Measurements from ENCODE around the gene ADGRV1.
"Not testable (repeated sequence)": the region's sequence is repeated elsewhere in the genome, so short reads cannot be mapped to it uniquely, and the experiment has no call there.

ADGRV1 gene

GRCh38 chr5:90657030-90657429 is 98.4 kb downstream of the ADGRV1 start:
- Histone ChIP-seq H3K4me3 (ENCODE audit: insufficient read depth, low read length, poor library complexity, severe bottlenecking) (no peak overlapping the region), H3K4me2 (ENCODE audit: low read depth, low read length, poor library complexity, severe bottlenecking) (no peak overlapping the region), H3K27ac (ENCODE audit: low read depth, low read length) (no peak overlapping the region), H3K79me2 (ENCODE audit: insufficient read depth, low read length) (no peaks in the 10 kb centered on the region), H2AFZ (ENCODE audit: low read depth, low read length, severe bottlenecking) (no peak overlapping the region), H3F3A (ENCODE audit: insufficient read depth) (no peaks in the 10 kb centered on the region), H4K20me1 (ENCODE audit: low read depth, low read length) (no peaks in the 10 kb centered on the region), H3K36me3 (ENCODE audit: low read length) (no peaks in the 10 kb centered on the region), H3K9me3 (ENCODE audit: insufficient read depth, low read length) (no peaks in the 10 kb centered on the region), H3K9me2 (replicated peaks; ENCODE audit: insufficient read depth, low read length) (no peaks in the 10 kb centered on the region), H3K27me3 (ENCODE audit: low read length) (no peaks in the 10 kb centered on the region), H3K9ac (ENCODE audit: low read length) (no peak overlapping the region)
- TF ChIP-seq CTCF (IDR thresholded peaks at IDR 0.05; ENCODE audit: insufficient read depth, low read length, poor library complexity, severe bottlenecking) = no peak
- TF ChIP-seq EZH2phosphoT487 (conservative IDR thresholded peaks at IDR 0.05; ENCODE audit: low read length) = no peak

GRCh38 chr5:90657788-90658187 is 99.2 kb downstream of the ADGRV1 start:
- no peaks in the 10 kb centered on the region for H3K27me3 ChIP-seq (ENCODE audit: low read length)
- no peak overlapping the region for H3K27ac ChIP-seq (ENCODE audit: low read depth, low read length)
- no peak overlapping the region for H3K4me3 ChIP-seq (ENCODE audit: insufficient read depth, low read length, poor library complexity, severe bottlenecking)
- H3K36me3 ChIP-seq (ENCODE audit: low read length) = no peaks in the 10 kb centered on the region
- H4K20me1 ChIP-seq (ENCODE audit: low read depth, low read length) = no peaks in the 10 kb centered on the region
- no peaks in the 10 kb centered on the region for H3K9me2 ChIP-seq (replicated peaks; ENCODE audit: insufficient read depth, low read length)
- H3K79me2 ChIP-seq (ENCODE audit: insufficient read depth, low read length) = no peaks in the 10 kb centered on the region
- H3K4me2 ChIP-seq (ENCODE audit: low read depth, low read length, poor library complexity, severe bottlenecking) = no peak overlapping the region
- no peaks in the 10 kb centered on the region for H3F3A ChIP-seq (ENCODE audit: insufficient read depth)
- H3K9ac ChIP-seq (ENCODE audit: low read length) = no peak overlapping the region
- TF ChIP-seq CTCF (IDR thresholded peaks at IDR 0.05; ENCODE audit: insufficient read depth, low read length, poor library complexity, severe bottlenecking) (no peak), EZH2phosphoT487 (conservative IDR thresholded peaks at IDR 0.05; ENCODE audit: low read length) (no peak)
- H2AFZ ChIP-seq (ENCODE audit: low read depth, low read length, severe bottlenecking) = no peak overlapping the region
- H3K9me3 ChIP-seq (ENCODE audit: insufficient read depth, low read length) = no peaks in the 10 kb centered on the region

GRCh38 chr5:90658620-90659019 is 100.0 kb downstream of the ADGRV1 start:
- Histone ChIP-seq H4K20me1 (ENCODE audit: low read depth, low read length) (no peaks in the 10 kb centered on the region), H3K9me3 (ENCODE audit: insufficient read depth, low read length) (no peaks in the 10 kb centered on the region), H2AFZ (ENCODE audit: low read depth, low read length, severe bottlenecking) (no peak overlapping the region), H3K4me3 (ENCODE audit: insufficient read depth, low read length, poor library complexity, severe bottlenecking) (no peak overlapping the region), H3K9ac (ENCODE audit: low read length) (no peak overlapping the region), H3K9me2 (replicated peaks; ENCODE audit: insufficient read depth, low read length) (no peaks in the 10 kb centered on the region), H3K4me2 (ENCODE audit: low read depth, low read length, poor library complexity, severe bottlenecking) (no peak overlapping the region), H3K36me3 (ENCODE audit: low read length) (no peaks in the 10 kb centered on the region), H3K27me3 (ENCODE audit: low read length) (no peaks in the 10 kb centered on the region), H3K27ac (ENCODE audit: low read depth, low read length) (no peak overlapping the region), H3F3A (ENCODE audit: insufficient read depth) (no peaks in the 10 kb centered on the region), H3K79me2 (ENCODE audit: insufficient read depth, low read length) (no peaks in the 10 kb centered on the region)
- no peak for TF ChIP-seq EZH2phosphoT487 (conservative IDR thresholded peaks at IDR 0.05; ENCODE audit: low read length)
- TF ChIP-seq CTCF (IDR thresholded peaks at IDR 0.05; ENCODE audit: insufficient read depth, low read length, poor library complexity, severe bottlenecking) = no peak

- not testable (repeated sequence) for H3K4me2 ChIP-seq (ENCODE audit: low read depth, low read length, poor library complexity, severe bottlenecking); H3K4me3 ChIP-seq (ENCODE audit: insufficient read depth, low read length, poor library complexity, severe bottlenecking); H3F3A ChIP-seq (ENCODE audit: insufficient read depth); H3K79me2 ChIP-seq (ENCODE audit: insufficient read depth, low read length); H3K27me3 ChIP-seq (ENCODE audit: low read length); H3K9me2 ChIP-seq (replicated peaks; ENCODE audit: insufficient read depth, low read length); H3K27ac ChIP-seq (ENCODE audit: low read depth, low read length); H3K36me3 ChIP-seq (ENCODE audit: low read length); H3K9ac ChIP-seq (ENCODE audit: low read length); H4K20me1 ChIP-seq (ENCODE audit: low read depth, low read length); H3K9me3 ChIP-seq (ENCODE audit: insufficient read depth, low read length); H2AFZ ChIP-seq (ENCODE audit: low read depth, low read length, severe bottlenecking)
Observed at GRCh38 chr5:90668079-90668565, 109.5 kb downstream of the ADGRV1 start.

Data from SU-DHL-6 (cell line).